CD4-positive, CD25-positive, alpha-beta regulatory T cell (primary cell): ENCODE data around the gene NANOS2. TPM values are rescaled to one million over a fixed set of nuclear protein-coding genes. Genes with fewer than 3 reads are reported as not detected.
A peak's percentile ranks its signal among the peaks of the same experiment; 100 is the strongest.

Experiments used
- ATAC-seq, 2 donors: fragments of 150-1000 bp; cut with Tn5 transposase; one replicate each; pipeline ENCODE4 v1.10.0; 2021; ENCODE audit warnings: low read depth in 2 of 2, moderate number of reproducible peaks in 2 of 2, moderate library complexity in 1 of 2
- DNase-seq, 3 donors: peaks; one replicate each; pipeline versions ENCODE4 v3.0.0 to v3.0.0-alpha.2; 2012 to 2022; ENCODE audit warnings: mixed read lengths in 1 of 3
- H3K27ac ChIP-seq: one replicate; pipeline ENCODE4 v1.7.0; 2013; ENCODE audit warnings: mild to moderate bottlenecking, low read length; ENCODE audit not compliant: insufficient read depth, poor library complexity, severe bottlenecking
- H3K27me3 ChIP-seq: one replicate; pipeline ENCODE4 v1.7.0; 2013; ENCODE audit warnings: low read length; ENCODE audit not compliant: control insufficient read depth, insufficient read depth
- H3K36me3 ChIP-seq: one replicate; pipeline ENCODE4 v1.7.0; 2013; ENCODE audit warnings: mild to moderate bottlenecking, low read length, moderate library complexity; ENCODE audit not compliant: control insufficient read depth, insufficient read depth
- H3K4me1 ChIP-seq: 2 replicates; pipeline ENCODE4 v1.7.0; 2013; ENCODE audit warnings: mild to moderate bottlenecking, low read length; ENCODE audit not compliant: insufficient read depth, control insufficient read depth, poor library complexity, severe bottlenecking
- H3K4me3 ChIP-seq: one replicate; pipeline ENCODE4 v1.7.0; 2013; ENCODE audit warnings: low read depth, mild to moderate bottlenecking, low read length, moderate library complexity
- H3K9me3 ChIP-seq, 2 experiments: 1 replicate in 1 of 2; 2 replicates in 1 of 2; pipeline ENCODE4 v1.7.0; 2013; ENCODE audit warnings: low read length in 2 of 2, mild to moderate bottlenecking in 1 of 2, moderate library complexity in 1 of 2; ENCODE audit not compliant: control insufficient read depth in 2 of 2
- H3K27ac Mint-ChIP-seq, 3 donors: one replicate each; pipeline ENCODE4 v1.8.0; 2020 to 2022; ENCODE audit warnings: mild to moderate bottlenecking in 3 of 3, mixed read lengths in 3 of 3, moderate library complexity in 2 of 3
- H3K27me3 Mint-ChIP-seq: one replicate; pipeline ENCODE4 v1.8.0; 2022; ENCODE audit warnings: mild to moderate bottlenecking, mixed read lengths
- H3K36me3 Mint-ChIP-seq: one replicate; pipeline ENCODE4 v1.8.0; 2020; ENCODE audit warnings: mixed read lengths
- H3K4me1 Mint-ChIP-seq, 4 donors: one replicate each; pipeline ENCODE4 v1.8.0; 2020 to 2022; ENCODE audit warnings: mixed read lengths in 4 of 4, mild to moderate bottlenecking in 1 of 4
- H3K4me3 Mint-ChIP-seq, 4 donors: one replicate each; pipeline ENCODE4 v1.8.0; 2020 to 2022; ENCODE audit warnings: mild to moderate bottlenecking in 4 of 4, mixed read lengths in 4 of 4, moderate library complexity in 3 of 4
- H3K9me3 Mint-ChIP-seq, 7 donors: one replicate each; pipeline ENCODE4 v1.8.0; 2020 to 2022; ENCODE audit warnings: mixed read lengths in 7 of 7, mild to moderate bottlenecking in 3 of 7, moderate library complexity in 2 of 7
- polyA plus RNA-seq, 4 donors: library from polyadenylated mRNA; unstranded; fragments of 300-500 nt; fragmentation: Illumina TruSeq; gene quantifications; one replicate each; pipeline ENCODE4 v1.2.3, GENCODE V29; 2021
- total RNA-seq: library from RNA; stranded (reverse); gene quantifications from one replicate; pipeline ENCODE4 v1.2.3, GENCODE V29; 2022

Gene NANOS2
- total and polyA plus RNA-seq, 5 donors from 2014 or later, result not detected

DNA sequence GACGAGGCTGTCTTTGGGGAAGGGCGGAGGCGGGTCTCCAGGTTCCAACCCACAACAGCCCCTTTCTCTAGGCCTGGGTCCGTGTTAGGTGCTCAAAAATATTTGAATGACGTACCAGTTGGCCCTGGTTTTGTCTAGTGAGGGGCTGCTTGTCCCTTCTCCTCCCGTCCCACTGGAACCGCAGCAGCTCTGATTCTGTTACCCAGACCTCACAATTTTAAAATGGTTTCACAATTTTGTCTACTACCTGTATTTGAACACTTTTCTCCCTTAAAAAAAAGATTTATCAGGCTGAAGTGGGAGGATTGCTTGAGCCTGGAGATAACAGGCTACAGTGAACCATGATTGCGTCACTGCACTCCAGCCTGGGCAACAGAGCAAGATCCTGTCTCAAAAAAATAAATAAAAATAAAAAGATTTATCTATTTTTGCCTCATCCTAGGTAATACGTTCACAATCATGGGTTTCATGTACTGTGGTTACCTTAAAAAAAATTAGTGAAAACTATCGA, 27.3 kb downstream of the NANOS2 start:
- peaks cover 40% of the 10 kb centered on the region for H3K4me1 ChIP-seq

DNA sequence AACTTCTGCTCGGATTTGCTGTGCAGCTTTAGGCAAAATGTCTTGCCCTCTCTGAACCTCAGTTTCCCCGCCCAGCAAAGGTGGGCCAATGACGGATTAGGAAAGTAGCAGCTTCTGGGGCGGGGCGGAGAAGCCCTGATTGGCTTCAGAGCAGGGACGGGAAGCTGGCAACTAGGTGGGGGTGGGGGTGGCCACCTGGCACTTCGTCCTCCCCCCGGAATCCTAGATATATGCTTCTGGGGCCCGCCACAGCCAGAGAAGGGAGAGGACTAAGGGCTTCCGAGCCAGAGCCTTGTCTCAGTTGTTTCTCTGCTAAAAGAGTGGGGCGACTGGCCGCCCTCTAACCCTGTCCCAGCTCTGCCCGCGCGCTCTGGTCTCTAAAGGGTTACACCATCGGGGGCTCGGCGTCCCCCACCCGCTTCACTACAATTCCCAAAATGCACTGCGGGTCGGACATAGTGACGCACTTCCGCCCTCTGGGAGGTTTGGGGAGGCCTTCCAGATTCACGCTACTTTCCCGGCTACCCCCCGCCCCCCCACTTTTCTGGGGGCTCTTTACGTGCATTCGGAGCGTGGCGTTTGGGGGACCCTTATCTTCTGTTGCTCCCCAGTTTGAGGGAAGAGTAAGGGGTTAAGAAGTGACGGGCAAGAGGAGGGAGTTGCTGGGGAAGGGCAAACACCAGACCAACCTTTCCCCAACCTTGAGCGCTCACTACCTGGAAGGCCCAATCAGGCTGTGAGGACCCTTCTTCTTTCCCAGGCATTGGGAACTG, 28.0 kb downstream of the NANOS2 start:
- H3K27ac Mint-ChIP-seq, result peak overlapping the region; percentile 96 to 98 (median 97)
- no peaks in the 10 kb centered on the region for H3K36me3 ChIP-seq
- H3K4me3 Mint-ChIP-seq, result peak overlapping the region; percentile 92 to 99 (median 98)
- H3K27me3 Mint-ChIP-seq, result peaks cover 10% of the 10 kb centered on the region
- H3K4me1 Mint-ChIP-seq, result peaks cover 0 to 31% (median 16%) of the 10 kb centered on the region in 4 donors
- no peaks in the 10 kb centered on the region for H3K9me3 ChIP-seq
- ATAC-seq (peak; percentile 71 to 74), DNase-seq (peak; percentile 85 to 97 (median 89))
- peak overlapping the region; percentile 88 for H3K27ac ChIP-seq
- H3K4me3 ChIP-seq, result peak overlapping the region; percentile 84
- H3K36me3 Mint-ChIP-seq, result peaks cover 10% of the 10 kb centered on the region
- no peaks in the 10 kb centered on the region for H3K27me3 ChIP-seq
- H3K9me3 Mint-ChIP-seq, result peaks cover 0 to 2% (median 0%) of the 10 kb centered on the region in 7 donors
- peaks cover 43% of the 10 kb centered on the region for H3K4me1 ChIP-seq

More for the DNA sequence above, 27.3 kb downstream of the NANOS2 start:
- peaks cover 0 to 2% (median 0%) of the 10 kb centered on the region in 7 donors for H3K9me3 Mint-ChIP-seq
- DNase-seq (no peak), ATAC-seq (no peak)
- no peaks in the 10 kb centered on the region for H3K36me3 ChIP-seq
- no peaks in the 10 kb centered on the region for H3K9me3 ChIP-seq
- peaks cover 0 to 30% (median 14%) of the 10 kb centered on the region in 4 donors for H3K4me1 Mint-ChIP-seq
- peak overlapping the region; percentile 88 for H3K27ac ChIP-seq
- H3K27me3 ChIP-seq, result no peaks in the 10 kb centered on the region
- H3K4me3 ChIP-seq, result peak overlapping the region; percentile 84
- H3K27me3 Mint-ChIP-seq, result peaks cover 10% of the 10 kb centered on the region
- peak overlapping the region; percentile 96 to 98 (median 97) for H3K27ac Mint-ChIP-seq
- peaks cover 9% of the 10 kb centered on the region for H3K36me3 Mint-ChIP-seq
- H3K4me3 Mint-ChIP-seq, result peak overlapping the region; percentile 92 to 99 (median 98)

DNA sequence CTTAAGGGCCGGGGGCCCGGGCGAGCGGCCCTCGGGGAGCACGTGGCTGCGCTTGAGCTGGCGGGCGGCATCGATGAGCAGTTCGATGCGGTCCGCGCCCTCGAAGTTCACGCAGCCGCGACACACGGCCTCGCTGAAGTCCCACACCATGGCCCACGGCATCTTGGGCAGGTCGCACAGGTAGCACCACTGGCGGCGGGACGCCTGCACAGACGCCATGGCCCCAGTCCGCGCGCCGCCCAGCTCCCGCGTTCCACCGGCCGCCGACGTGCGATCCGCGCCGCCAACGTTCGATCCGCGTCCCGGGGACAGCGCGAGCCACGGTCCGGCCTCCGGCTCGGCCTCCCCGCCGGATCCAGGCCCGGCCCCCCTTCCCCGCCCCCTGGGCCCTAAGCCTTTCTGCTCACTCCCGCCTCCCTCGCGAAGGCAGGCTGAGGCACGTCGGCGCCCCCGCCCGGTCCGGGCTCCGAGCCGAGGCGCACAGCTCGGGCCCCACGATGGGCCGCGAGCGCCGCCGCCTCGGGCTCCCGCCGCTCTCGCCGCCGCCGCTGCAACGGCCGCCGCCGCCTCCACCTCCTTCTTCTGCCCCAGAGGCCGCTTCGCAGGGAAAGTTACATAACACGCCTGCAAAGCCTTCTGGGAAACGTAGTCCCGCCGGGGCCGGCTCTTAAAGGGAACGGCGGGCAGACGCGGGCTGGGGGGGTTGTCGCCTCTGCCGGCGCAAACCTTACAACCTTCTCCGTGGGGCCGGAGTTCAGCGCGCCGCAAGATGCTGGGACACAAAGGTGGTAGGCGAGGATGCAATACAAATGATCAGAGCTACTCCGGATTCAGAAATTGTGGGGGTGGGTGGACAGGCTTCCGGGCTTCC, 28.8 kb downstream of the NANOS2 start, which contains the start of gene IRF2BP1:
TSS of gene IRF2BP1 (minus strand) at position 586 of the 871 bp plus-strand sequence. CDS start at position 219, 367 bp downstream.
- Mint-ChIP-seq H3K4me1 (peaks cover 0 to 31% (median 20%) of the 10 kb centered on the region in 4 donors), H3K9me3 (peaks cover 0 to 2% (median 0%) of the 10 kb centered on the region in 7 donors), H3K4me3 (peak within 1 kb of the TSS; percentile 92 to 99 (median 98)), H3K36me3 (peaks cover 12% of the 10 kb centered on the region), H3K27ac (peak within 1 kb of the TSS; percentile 96 to 98 (median 97)), H3K27me3 (peaks cover 10% of the 10 kb centered on the region)
- Histone ChIP-seq H3K4me1 (peaks cover 43% of the 10 kb centered on the region), H3K27me3 (no peaks in the 10 kb centered on the region), H3K4me3 (peak within 1 kb of the TSS; percentile 84), H3K36me3 (no peaks in the 10 kb centered on the region), H3K27ac (peak within 1 kb of the TSS; percentile 88), H3K9me3 (no peaks in the 10 kb centered on the region)
- peak; percentile 89 to 95 (median 91) for DNase-seq
- peak; percentile 78 to 79 for ATAC-seq

DNA sequence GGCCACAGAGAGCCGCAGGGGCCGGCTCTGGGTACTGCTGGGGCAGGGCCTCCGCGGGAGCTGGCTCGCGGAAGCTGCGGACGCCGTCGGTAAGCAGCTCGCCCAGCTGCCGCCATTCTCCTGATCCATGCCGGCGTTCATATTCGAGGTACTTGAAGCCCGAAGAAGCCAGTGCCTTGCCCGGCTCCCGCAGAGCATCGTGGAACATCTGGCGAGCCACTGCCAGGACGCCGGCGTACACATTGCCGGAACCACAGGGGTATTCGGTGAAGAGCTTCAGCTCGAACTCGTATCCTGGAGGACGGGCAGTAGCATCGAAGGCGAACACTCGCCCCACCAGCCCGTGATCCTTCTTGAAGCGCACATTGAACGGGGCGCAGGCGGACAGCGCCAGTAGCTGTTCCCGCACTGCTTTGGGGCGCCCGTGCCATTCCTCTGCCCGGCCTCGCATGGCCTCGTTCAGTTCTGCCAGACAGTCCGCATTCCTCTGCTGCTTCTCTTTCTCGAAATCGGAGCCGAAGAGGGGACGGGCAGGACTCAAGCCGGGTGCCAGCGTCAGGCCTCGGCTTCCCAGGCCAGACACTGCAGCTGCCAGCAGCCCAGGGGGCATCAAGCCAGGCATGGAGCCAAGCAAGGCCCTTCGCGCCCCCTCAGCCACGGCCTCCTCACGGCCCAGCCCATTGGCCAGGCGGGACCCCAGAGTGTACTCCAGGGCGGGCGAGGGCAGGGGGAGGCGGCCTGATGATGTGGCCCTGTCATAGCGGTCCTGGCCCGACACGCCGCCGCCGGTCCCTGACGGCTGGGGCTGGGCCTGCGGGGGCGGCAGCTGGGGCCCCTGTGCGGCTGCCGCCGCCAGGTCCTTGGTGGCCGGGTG, 29.7 kb downstream of the NANOS2 start:
- Histone ChIP-seq H3K36me3 (no peaks in the 10 kb centered on the region), H3K27me3 (no peaks in the 10 kb centered on the region), H3K9me3 (no peaks in the 10 kb centered on the region), H3K27ac (peak overlapping the region; percentile 88), H3K4me1 (peaks cover 43% of the 10 kb centered on the region), H3K4me3 (no peak overlapping the region)
- Mint-ChIP-seq H3K9me3 (no peaks in the 10 kb centered on the region), H3K27ac (no peak overlapping the region), H3K36me3 (peaks cover 8% of the 10 kb centered on the region), H3K27me3 (peaks cover 10% of the 10 kb centered on the region), H3K4me3 (peak overlapping the region in 2 of 4 donors; percentile 60 to 65), H3K4me1 (peaks cover 0 to 31% (median 20%) of the 10 kb centered on the region in 4 donors)
- DNase-seq, result no peak
- ATAC-seq, result no peak

DNA sequence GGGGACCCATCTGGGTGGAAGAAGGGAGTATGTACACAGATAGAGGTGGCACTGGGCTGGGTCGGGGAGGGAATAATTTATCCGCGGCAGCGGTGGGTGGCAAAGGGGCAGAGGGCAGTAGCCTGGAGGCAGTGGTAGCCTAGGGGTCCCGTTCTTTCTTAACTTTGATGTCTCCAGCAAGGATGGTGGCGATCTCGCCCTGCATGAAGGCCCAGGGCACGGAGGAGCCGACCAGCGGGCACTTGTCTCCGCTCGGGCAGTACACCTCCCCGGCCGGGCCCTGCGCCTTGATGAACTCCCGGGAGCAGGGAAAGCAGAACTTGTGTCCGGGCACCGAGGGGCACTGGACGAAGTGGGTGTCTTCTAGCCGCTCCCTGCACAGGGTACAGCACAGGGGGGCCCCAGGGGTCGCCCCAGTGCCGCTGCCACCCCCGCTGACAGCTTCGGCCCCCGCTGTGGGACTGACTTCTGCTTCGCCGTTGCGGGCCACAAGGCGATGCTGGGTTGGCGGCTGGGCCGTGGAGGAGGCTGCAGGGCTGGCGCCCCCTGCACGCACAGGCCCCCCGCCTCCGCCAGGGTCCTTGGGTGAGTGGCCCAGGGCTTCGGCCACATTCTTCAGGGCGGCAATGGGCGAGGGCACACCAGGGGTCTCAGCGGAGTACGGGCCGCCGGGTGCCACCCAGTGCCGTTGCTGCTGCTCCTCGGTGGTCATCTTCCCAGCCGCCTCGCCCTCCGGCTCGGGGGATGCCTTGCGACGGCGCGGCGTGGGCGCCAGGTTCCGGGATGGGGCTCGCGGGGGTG, 30.5 kb downstream of the NANOS2 start:
- Histone ChIP-seq H3K27ac (no peak overlapping the region), H3K36me3 (no peaks in the 10 kb centered on the region), H3K4me3 (no peak overlapping the region), H3K4me1 (peaks cover 43% of the 10 kb centered on the region), H3K9me3 (no peaks in the 10 kb centered on the region), H3K27me3 (no peaks in the 10 kb centered on the region)
- Mint-ChIP-seq H3K27me3 (peaks cover 10% of the 10 kb centered on the region), H3K36me3 (peaks cover 8% of the 10 kb centered on the region), H3K4me3 (peak overlapping the region; percentile 72 to 94 (median 85)), H3K4me1 (peaks cover 0 to 31% (median 20%) of the 10 kb centered on the region in 4 donors), H3K27ac (peak overlapping the region in 1 of 3 donors; percentile 36), H3K9me3 (no peaks in the 10 kb centered on the region)
- DNase-seq (no peak), ATAC-seq (no peak)

DNA sequence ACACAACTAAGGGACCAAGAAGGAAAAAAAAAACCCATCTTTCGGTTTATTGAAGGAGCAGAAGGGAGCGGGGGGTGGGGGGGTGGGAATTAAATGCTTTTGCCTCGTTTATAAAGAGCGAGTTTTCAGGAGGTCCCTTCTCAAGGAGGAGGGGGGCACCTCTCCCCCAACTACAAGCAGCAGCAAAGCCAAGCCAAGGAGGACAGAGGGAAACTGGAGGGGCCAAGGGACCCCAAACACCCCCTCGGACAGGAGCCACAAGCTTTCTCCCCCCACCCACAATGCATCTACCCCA, 31.0 kb downstream of the NANOS2 start:
- no peak overlapping the region for H3K27ac ChIP-seq
- no peaks in the 10 kb centered on the region for H3K27me3 ChIP-seq
- H3K4me3 Mint-ChIP-seq, result peak overlapping the region; percentile 72 to 94 (median 85)
- H3K4me1 ChIP-seq, result peaks cover 43% of the 10 kb centered on the region
- H3K4me3 ChIP-seq, result no peak overlapping the region
- H3K36me3 Mint-ChIP-seq, result peaks cover 8% of the 10 kb centered on the region
- peaks cover 10% of the 10 kb centered on the region for H3K27me3 Mint-ChIP-seq
- H3K9me3 ChIP-seq, result no peaks in the 10 kb centered on the region
- no peaks in the 10 kb centered on the region for H3K9me3 Mint-ChIP-seq
- ATAC-seq (no peak), DNase-seq (no peak)
- peak overlapping the region in 2 of 3 donors; percentile 36 to 95 for H3K27ac Mint-ChIP-seq
- H3K36me3 ChIP-seq, result no peaks in the 10 kb centered on the region
- peaks cover 0 to 32% (median 20%) of the 10 kb centered on the region in 4 donors for H3K4me1 Mint-ChIP-seq
